GM19239 (cell line): Measurements from ENCODE around the gene HLCS.
"Not testable (repeated sequence)": the region's sequence is repeated elsewhere in the genome, so short reads cannot be mapped to it uniquely, and the experiment has no call there.

Experiments used
- DNase-seq: peaks from one replicate; pipeline ENCODE4 v3.0.0; 2011; ENCODE audit warnings: low spot score; ENCODE audit not compliant: insufficient read length
- FAIRE-seq: peaks from 2 replicates; lab custom pipeline; 2011; peaks lifted over from hg19 to GRCh38; lab: Jason Lieb, UNC

HLCS gene

DNA sequence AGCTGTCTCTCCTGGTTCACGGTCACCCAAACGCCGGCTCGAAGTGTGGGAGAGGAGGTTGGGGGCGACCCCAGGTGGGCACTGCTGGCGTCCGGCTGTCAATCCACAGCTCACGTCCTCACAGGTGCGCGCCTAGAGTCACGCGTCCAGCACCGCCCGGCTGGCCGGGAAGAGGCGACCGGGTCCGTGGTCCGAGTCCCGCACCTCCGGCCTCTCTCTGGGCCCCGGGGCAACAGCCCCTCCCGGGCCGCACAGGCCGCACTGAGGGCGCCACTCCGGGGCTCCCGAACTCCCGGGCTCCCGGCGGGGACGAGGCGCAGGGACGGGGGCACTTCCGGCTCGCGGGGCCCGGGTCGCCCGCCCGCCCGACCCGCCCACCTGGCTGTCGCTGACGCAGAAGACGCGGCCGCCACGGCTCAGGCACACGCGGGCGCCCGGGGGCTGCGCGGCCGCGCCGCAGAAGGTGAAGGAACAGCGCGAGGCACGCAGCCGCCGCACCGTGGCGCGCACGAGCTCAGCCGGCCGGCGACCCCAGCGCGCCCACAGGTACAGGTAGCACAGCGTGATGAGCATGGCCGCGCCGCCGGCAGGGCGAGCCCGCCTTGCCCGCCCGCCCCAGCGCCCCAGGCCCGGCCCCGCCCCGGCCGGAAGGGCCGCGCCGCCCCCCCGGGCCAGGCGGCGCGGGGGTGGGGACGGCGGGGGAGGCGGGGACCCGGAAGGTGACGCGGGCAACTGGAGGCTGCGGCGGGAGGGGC is at the start of gene HLCS:
Gene HLCS (minus strand): TSS at position 604 of the 755 bp plus-strand sequence. CDS start 31 bp downstream, at position 573.
- DNase-seq (peak; percentile 70), FAIRE-seq (no peak)

DNA sequence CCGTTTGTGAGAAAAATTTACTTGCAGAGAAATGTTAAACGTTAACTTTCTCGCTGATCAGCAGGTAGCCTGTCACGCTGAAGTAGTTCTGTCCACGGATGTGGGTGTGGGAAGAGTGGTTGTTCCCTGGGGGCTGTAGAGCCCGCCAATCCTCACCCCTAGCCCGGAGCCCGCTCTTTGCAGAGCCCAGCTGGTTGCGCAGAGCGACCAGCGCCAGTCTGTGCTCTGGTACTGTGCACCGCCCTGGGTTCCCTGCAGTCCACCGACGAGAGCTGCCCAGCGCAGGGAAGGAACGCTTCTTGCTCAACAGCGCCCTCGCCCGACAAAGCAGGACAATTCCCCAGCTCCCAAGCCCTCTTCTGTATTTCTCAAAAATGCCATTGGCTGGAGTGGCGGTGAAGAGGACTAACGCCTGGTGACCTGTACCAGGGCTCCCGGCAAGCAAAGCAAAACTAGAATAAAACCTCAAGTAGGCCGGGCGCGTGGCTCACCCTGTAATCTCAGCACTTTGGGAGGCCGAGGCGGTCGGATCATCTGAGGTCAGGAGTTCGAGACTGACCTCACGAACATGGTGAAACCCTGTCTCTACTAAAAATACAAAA is 43.4 kb upstream of the HLCS start:
- FAIRE-seq, result peak; percentile 95
- peak; percentile 91 for DNase-seq

DNA sequence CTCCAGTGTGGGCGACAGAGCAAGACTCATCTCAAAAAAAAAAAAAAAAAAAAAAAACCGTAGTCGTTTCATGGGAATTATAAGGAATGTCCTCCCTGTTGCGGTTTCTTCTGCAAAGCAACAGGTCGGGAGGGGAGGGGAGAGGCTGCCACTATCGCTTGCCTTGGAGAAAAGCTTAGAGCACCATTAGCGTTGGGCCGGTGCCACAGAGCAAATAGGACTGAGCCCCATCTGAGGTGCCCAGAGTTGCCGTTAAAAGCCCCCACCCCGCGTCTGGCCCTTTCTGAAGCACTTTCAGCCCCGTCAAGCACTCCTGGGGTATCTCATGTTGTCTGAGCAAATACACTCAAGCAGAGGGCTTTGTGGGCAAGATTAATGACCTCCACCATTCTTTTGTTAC is 42.3 kb upstream of the HLCS start:
- DNase-seq (no peak), FAIRE-seq (no peak)

DNA sequence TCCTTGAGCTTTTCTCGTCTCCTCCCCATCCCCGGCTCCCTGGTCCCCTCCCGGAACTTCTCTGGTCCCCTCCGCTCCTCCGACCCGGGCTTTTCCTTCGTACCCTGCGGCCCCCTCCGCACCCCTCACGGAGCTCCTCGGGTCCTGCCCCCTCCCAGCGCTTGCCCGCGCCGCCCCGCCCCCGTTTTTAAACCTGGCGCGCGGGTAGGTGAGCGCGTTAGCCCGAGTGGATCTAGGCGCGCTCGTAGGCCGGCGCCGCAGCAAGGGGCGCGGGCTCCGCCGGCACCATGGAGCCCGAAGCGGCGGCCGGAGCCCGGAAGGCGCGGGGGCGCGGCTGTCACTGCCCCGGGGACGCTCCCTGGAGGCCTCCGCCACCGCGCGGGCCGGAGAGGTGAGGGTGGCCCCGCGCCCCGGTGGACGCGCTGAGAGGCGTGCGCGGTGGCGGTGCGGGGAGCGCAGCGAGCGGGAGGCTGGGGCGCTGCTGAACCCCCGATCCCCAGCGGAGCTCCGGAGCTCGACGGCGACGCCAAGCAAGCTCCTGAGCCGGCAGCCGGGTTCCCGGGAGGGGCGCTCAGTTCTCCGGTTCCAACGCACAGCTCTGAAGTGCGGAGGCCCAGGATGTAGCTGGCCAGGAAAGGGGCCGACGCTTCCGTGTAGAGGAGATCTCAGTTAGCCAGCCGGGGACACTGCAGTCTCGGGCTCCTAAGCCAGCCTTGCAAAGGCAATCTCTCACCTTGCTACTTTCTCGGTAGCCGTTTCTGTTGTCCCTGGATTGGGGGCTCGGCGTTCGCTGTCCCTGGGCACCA is 40.2 kb upstream of the HLCS start, which contains the start of gene RIPPLY3:
Gene RIPPLY3 (plus strand): TSS at position 217 of the 806 bp plus-strand sequence. CDS start 71 bp downstream, at position 288.
- FAIRE-seq, result no peak

DNA sequence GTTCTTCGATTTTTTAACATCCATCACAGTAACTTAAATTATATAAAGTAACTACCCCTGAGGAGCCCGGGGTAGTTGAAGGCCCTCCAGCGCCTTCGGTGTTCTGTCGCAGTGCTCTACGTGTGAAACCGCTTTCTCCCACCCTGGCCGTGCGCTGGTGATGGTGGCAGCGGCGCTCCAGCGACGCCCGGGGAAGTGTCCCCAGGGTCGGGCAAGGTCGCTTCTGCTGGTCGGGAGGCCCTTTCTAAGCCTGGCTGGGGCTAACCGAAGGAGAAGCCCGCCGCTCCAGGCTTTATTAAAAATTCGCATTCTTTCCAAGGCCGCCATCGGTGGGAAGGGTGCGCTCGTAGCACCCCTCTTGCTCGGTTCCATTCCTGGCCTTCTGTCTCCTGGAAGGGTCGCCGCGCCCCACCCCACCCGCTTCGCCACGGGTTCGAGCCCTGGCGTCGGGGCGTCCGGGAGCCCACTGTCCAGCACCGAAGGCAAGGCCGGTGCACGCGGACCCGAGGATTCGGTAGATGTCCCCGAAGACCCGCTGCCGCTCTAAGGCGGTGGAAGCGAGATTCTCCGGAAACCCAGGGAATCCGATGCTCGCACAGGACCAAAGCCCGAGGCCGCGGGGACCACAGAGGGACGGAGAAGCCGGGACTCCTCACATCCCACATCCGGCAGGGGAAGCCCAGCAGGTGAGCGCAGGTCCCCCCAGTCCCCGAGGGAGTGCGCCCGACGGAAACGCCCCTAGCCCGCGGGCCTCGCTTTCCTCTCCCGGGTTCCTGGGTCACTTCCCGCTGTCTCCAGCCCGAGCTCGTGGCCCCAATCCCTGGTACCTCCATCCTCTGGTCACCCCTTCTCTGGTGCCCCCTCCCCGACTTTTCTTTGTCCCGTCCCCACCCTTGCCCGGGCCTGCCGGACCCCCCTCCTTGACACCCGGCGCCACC is 39.3 kb upstream of the HLCS start:
- FAIRE-seq (no peak), DNase-seq (no peak)

More for the DNA sequence above, 40.2 kb upstream of the HLCS start, which contains the start of gene RIPPLY3:
- DNase-seq, result peak; percentile 26

DNA sequence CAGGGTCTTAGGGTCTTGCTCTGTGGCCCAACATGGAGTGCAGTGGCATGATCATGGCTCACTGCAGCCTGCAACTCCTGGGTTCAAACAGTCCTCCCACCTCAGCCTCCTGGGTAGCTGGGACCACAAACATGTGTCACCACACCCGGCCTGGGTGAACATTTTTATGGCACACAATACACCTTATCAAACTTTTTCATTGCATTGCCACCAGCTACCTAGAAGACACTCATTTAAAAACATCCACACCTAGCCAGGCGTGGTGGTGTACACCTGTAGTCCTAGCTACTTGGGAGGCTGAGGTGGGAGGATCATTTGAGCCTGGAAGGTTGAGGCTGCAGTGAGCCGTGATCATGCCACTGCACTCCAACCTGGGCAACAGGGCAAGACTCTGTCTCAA is 37.4 kb upstream of the HLCS start:
- not testable (repeated sequence) for DNase-seq, FAIRE-seq

DNA sequence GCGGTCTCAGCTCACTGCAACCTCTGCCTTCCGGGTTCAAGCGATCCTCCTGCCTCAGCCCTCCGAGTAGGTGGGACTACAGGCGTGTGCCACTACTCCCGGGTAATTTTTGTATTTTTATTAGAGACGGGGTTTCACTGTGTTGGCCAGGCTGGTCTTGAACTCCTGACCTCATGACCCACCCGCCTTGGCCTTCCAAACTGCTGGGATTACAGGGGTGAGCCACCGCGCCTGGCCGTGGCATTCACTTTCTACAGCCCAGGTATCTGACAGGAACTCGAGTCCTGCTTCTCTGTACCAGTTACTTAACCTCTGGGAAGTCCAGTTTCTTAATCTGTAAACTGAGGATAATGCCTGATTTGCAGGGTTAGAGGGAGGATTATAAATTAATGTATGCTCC is 36.4 kb upstream of the HLCS start:
- not testable (repeated sequence) for FAIRE-seq, DNase-seq

DNA sequence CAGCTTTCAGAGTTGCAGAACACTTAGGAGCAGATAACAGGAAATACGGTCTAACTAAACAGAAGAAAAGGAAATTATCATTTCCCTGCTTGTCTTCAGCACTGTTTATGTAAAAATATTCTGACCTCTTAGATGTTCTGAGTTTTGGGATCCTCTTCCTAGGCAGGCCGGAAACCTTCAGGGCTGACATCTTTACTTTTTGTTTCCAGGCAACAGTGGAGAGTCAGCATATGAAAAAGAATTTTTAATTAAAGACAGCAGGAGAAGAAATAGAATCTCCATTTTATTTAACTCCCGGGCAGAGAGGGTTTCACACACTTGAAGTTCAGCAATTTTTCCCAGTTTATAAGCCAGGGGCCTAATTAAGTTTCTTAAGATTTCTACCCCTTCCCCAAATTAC is 35.0 kb upstream of the HLCS start:
- FAIRE-seq (no peak), DNase-seq (no peak)

DNA sequence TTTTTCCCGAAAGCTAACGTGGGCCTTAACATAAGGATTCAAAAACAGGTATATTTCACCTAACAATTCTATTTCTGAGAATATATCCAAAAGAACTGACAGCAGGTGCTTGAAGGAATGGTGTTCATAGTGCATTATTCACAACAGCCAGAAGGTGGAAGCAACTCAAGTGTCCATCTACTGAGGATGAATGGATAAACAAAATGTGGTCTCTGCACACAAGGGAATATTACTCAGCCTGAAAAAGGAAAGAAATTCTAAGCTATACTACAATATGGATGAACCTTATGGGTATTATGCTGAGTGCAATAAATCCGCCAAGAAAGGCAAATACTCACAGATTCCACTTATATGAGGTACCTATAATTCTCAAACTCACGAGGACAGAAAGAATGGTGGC is 33.9 kb upstream of the HLCS start:
- FAIRE-seq (no peak), DNase-seq (no peak)

DNA sequence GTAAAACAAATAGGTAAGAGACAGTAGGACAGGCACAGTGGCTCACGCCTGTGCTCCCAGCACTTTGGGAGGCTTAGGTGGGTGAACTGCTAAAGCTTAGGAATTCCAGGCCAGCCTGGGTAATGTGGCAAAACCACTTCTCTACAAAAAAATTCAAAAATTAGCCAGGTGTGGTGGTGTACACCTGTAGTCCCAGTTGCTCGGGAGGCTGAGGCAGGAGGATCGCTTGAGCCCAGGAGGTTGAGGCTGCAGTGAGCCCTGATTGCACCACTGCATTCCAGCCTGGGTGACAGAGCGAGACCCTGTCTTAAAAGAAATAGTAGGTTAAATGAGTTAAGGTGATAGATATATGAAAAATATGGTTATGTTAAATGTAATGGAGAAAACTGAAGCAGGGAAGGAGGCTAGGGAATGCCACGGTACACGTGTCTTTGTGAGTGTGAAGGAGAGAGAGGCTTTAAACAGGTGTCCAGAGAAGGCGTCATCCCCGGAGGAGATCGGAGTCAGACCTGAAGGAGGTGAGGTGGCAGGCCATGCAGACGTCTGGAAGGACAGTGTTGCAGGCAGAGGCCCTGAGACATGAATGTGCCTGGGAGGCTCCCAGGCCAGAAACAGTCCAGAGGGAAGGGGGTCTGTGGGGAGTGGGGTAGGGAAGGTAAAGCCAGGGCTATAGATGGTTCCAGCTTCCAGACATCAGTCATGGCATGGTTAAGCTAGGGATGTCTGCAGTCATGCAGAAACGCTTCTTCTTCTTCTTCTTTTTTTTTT is 32.8 kb upstream of the HLCS start:
- DNase-seq (no peak), FAIRE-seq (no peak)

DNA sequence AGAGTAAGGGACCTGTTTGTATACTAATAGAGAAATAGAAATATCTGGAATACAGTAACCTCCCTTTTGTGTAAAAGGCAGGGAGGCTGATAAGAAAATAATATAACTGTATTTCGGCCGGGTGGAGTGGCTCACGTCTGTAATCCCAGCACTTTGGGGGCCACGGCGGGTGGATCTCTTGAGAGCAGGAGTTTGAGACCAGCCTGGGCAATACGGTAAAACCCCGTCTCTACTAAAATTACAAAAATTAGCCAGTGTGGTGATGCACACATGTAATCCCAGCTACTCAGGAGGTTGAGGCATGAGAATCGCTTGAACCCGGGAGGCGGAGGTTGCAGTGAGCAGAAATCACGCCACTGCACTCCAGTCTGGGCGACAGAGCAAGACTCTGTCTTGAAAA is 28.8 kb upstream of the HLCS start:
- not testable (repeated sequence) for DNase-seq, FAIRE-seq

DNA sequence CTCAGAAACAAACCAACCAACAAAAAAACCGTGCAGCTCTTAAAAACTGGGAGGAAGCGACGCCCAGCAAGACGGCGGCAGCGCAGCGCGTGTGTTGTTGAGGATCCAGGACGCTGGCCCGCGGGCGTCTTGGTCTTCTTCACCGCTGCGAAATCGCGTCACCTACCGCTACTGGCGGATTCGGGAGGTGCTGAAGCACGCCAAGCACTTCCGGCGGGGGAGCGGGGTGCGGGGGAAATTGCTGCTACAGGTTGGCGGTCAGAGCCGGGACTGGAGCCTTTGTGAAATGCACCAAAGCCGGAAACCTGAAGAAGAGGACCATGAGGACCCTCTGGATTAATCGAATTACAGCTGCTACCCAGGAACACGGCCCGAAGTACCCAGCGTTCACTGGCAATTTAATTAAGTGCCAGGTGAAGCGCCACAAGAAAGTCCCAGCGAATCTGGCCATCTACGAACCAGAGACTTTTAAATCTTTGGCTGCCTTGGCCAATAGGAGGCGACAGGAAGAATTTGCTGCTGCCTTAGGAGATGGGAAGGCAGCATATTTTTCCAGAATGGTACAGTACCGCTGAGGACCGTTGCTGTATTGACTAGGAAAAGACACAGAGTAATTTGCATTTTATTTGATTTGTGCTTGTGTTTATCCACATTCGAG is 28.2 kb upstream of the HLCS start:
- FAIRE-seq, result no peak

DNA sequence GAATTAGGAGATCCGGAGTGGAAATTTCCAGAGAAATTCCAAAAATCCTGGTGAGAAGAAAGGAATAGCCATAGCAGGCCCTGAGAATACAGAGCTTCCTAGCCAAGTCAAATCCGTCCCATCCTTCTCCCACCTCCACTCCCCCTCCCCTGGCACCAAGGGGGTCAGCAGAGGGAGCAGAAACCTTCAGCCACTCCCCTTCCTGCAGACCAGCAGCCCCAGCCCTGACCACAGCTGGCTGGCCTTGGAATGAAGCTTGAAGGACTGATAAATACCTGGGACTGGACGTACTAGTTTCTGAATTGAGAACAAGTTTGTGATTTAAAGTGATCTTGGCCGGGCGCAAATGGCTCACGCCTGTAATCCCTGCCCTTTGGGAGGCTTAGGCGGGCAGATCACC is 26.2 kb upstream of the HLCS start:
- no peak for FAIRE-seq
- DNase-seq, result no peak

More for the DNA sequence above, 28.2 kb upstream of the HLCS start:
- no peak for DNase-seq

DNA sequence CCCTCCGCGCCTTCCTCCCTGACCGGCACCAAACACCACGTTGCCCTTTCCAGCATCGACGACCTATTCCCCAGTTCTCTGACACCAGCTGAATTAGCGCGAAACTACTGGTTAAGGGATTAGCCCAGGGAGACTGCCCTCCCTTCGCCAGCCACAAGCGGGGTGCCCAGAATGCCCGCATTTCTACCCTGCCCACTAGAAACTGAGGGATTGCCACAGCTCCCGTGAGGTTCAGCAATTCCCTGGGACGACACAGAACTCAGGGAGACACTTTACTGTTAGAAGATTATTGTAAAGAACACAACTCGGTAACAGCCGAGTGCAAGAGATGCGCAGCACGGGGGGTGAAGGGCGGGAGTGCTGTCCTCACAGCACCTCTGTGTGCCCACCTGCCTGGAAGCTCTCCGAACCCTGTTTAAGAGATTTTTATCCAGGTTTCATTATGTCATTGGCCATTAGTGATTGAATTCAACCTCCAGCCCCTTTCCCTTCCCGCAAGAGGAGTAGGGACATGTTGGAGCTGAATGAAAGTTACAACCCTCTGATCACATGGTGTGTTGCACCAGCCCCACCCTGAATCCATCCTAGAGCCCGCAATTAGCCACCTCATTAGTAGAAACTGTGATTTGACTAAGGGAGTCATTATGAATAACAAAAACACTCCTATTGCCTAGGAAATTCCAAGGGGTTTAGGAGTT is 24.2 kb upstream of the HLCS start:
- no peak for FAIRE-seq
- no peak for DNase-seq

DNA sequence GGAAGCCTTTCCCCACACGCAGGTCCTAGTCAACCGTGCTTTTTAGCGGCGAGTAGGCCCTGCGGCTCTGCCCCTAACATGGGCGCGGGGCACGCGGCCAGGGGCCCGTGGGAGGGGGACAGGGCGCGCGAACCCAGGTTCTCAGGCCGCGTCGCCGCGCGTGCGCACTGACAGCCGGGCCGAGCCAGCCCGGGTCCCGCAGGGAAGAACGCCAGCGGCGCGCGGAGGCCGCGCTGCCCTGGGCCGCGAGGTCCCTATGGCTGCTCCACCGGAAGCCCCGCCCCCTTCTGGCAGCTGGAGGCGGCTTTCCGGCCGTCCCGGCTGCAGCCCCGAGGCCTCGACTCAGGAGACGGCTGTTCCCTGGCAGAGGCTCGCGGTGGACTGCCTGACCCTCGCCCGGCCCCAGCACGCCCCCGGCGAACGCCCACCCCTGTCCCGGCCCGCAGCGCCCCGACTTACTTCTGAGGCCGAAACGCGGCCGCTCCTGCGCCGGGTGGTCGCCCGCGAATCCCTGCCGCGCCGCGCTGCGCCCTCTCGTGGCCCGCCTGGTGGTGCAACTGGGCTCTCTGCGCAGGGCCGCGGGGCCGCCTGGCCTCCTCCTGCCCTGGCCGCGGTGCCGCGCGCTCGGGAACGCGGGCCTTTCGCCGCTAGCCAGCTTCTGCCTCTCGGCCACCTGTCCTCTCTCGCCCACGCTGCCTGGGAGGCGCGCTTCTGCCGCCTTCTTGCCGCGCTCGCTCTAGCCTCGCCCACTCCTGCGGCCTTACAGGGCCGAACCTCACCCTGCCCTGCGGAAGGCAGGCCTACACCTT is 23.4 kb upstream of the HLCS start:
- DNase-seq (peak; percentile 92), FAIRE-seq (peak; percentile 18)

DNA sequence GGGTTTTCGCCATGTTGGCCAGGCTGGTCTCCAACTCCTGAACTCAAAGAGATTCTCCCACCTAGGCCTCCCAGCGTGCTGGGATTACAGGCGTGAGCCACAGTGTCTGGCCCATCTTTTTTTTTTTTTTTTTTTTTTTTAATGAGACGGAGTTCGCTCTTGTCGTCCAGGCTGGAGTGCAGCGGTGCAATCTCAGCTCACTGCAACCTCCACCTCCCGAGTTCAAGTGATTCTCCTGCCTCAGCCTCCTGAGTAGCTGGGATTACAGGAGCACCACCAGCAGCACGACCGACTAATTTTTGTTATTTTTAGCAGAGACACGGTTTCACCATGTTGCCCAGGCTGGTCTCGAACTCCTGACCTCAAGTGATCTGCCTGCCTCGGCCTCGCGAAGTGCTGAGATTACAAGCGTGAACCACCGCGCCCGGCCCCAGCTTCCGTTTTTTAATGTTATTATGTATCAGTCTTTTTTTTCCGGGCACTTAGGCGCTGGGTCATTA is 22.8 kb upstream of the HLCS start:
- FAIRE-seq, DNase-seq: not testable (repeated sequence)

DNA sequence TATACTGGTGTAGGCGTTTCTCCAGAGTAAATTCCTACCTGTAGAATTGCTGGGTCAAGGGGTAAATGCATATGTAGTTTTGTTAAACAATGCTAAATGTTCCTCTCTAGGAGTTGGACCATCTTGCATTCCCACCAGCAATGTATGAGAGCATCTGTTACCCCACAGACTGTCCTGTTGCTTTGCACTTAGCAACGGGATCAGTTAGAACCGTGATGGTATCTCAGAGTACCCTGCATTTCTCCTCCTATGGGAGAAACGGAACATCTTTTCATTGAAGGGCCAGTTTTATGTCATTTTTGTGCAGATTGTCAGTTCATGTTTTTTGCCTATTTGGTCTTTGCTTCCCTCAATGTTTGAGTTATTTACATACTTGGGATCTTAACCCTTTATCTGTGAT is 22.1 kb upstream of the HLCS start:
- DNase-seq (no peak), FAIRE-seq (no peak)
